Fibroblast of mammary gland (primary cell): Measurements from ENCODE around the gene TTLL8.

ENCODE experiments used
- DNase-seq: peaks from one replicate; pipeline ENCODE4 v3.0.0-alpha.2; 2010; ENCODE audit warnings: low read depth
- H3K4me3 ChIP-seq: 2 replicates; pipeline ENCODE4 v1.5.1; 2011; ENCODE audit warnings: low read depth, mild to moderate bottlenecking, low read length, moderate library complexity; ENCODE audit not compliant: control insufficient read depth
- CTCF ChIP-seq: conservative IDR thresholded peaks from 2 replicates; pipeline ENCODE4 v1.5.1; 2011; ENCODE audit warnings: low read depth, low read length, inconsistent platforms; ENCODE audit not compliant: control insufficient read depth, insufficient read depth

The TTLL8 gene

GRCh38 chr22:50057278-50058060 is 629 bp downstream of the TTLL8 start:
- DNase-seq = no peak
- no peak overlapping the region for H3K4me3 ChIP-seq
- no peak for TF ChIP-seq CTCF

- DNase-seq = no peak
- no peak for TF ChIP-seq CTCF
- H3K4me3 ChIP-seq = no peak overlapping the region
These were observed 1.7 kb downstream of the TTLL8 start for GRCh38 chr22:50056214-50056972.

- no peak for DNase-seq
- no peak overlapping the region for H3K4me3 ChIP-seq
- TF ChIP-seq CTCF = no peak
These were observed 4.2 kb downstream of the TTLL8 start for GRCh38 chr22:50053861-50054260.

GRCh38 chr22:50051930-50052329 is 6.2 kb downstream of the TTLL8 start:
- TF ChIP-seq CTCF = no peak
- no peak for DNase-seq
- H3K4me3 ChIP-seq = no peak overlapping the region

- TF ChIP-seq CTCF = no peak
- no peak for DNase-seq
- no peak overlapping the region for H3K4me3 ChIP-seq
These were observed 8.6 kb downstream of the TTLL8 start for GRCh38 chr22:50049299-50050195.

- no peak for DNase-seq
- H3K4me3 ChIP-seq = no peak overlapping the region
- TF ChIP-seq CTCF = no peak
These were observed 9.3 kb downstream of the TTLL8 start for GRCh38 chr22:50048836-50049235.
